ENCODE measurements around the gene CACNA2D1. TPM values are rescaled to one million over a fixed set of nuclear protein-coding genes. Genes with fewer than 3 reads are reported as not detected.

The CACNA2D1 gene
- total and polyA plus RNA-seq, 9 of the 15 experiments (the other 6 are each of a cell fraction or from before 2014, with no cell fraction given): 0.49 TPM; not detected in 8

DNA sequence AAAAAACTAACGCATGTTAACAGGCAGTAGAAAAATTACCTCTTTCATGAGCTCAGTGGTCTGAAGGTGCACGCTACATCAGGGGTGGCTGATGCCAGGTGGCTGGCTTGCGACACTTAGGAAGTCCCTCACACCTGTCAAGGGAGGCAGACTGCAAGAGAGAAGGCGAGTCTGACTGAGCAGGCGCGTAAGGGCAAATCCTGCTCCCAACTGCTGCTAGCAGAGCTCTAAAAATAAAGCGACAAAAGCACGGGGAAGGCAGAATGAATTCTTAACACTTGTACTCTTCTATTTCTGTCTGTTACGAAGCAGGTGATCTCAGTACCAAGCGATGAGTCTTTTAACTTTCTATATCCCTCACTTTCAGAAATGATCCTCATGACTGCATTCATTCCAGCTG, 33.1 kb downstream of the CACNA2D1 start:
- H3K79me2 ChIP-seq (ENCODE audit: control insufficient read depth, insufficient read depth, low read length): no peaks in the 10 kb centered on the region
- no peak overlapping the region for H2AFZ ChIP-seq (ENCODE audit: low read depth, low read length)
- no peaks in the 10 kb centered on the region for H3K27me3 ChIP-seq (ENCODE audit: control insufficient read depth in 2 of 2, insufficient read depth in 2 of 2, low read length in 2 of 2)
- no peaks in the 10 kb centered on the region for H3K9me1 ChIP-seq (ENCODE audit: control insufficient read depth, insufficient read depth, low read length)
- H3K9me3 ChIP-seq (replicated peaks; ENCODE audit: control insufficient read depth, insufficient read depth, low read depth, low read length): no peaks in the 10 kb centered on the region
- TF ChIP-seq CSDE1 (IDR thresholded peaks at IDR 0.05): no peak
- TF ChIP-seq ZNF263 (CRISPR knock-in tag; IDR thresholded peaks at IDR 0.05; ENCODE audit: borderline replicate concordance): no peak
- TF ChIP-seq MTA3 (IDR thresholded peaks at IDR 0.05; ENCODE audit: borderline replicate concordance): no peak
- no peak for TF ChIP-seq CREBBP (IDR thresholded peaks at IDR 0.05; ENCODE audit: low read depth, low read length)
- no peak for TF ChIP-seq MYNN (IDR thresholded peaks at IDR 0.05)
- TF ChIP-seq MYNN (CRISPR knock-in tag; IDR thresholded peaks at IDR 0.05): no peak
- no peaks in the 10 kb centered on the region for H4K20me1 ChIP-seq (replicated peaks; ENCODE audit: control insufficient read depth, insufficient read depth, low read length)
- no peak overlapping the region for H3K4me2 ChIP-seq (ENCODE audit: insufficient read depth, low read length)
- POLR2A ChIA-PET: no interaction called here
- no peak for FAIRE-seq
- no peak for DNase-seq (ENCODE audit: extremely low read depth in 1 of 4, low spot score in 3 of 4)
- ATAC-seq: no peak
- WGBS (ENCODE audit: insufficient coverage, low coverage, missing lambda C conversion rate): 2% methylated on average over 10 of the region's 10 CpGs
- BruUV-seq (replicated peaks): no TSS peak
- H3K4me1 ChIP-seq (replicated peaks in 1 of 2; ENCODE audit: control insufficient read depth in 2 of 2, insufficient read depth in 2 of 2, low read length in 2 of 2): no peaks in the 10 kb centered on the region
- H3K4me3 ChIP-seq: no peak overlapping the region
- in situ Hi-C loops (cut with MboI): no loop called here
- no peak overlapping the region for H3K27ac ChIP-seq (ENCODE audit: extremely low read depth, low read depth, low read length)
- CTCF ChIA-PET (ENCODE audit: low intra/inter-chr PET ratio): no interaction called here
- intact Hi-C loops (cut with micrococcal nuclease): no loop called here
- no peak overlapping the region for H3K9ac ChIP-seq (ENCODE audit: insufficient read depth in 1 of 2, low read depth in 2 of 2, low read length in 2 of 2)
- H3K36me3 ChIP-seq (ENCODE audit: control insufficient read depth, insufficient read depth, low read length): no peaks in the 10 kb centered on the region

GRCh38 chr7:82406937-82407336, 36.6 kb downstream of the CACNA2D1 start:
- FAIRE-seq (no peak), ATAC-seq (no peak), DNase-seq (ENCODE audit: extremely low read depth in 1 of 4, low spot score in 3 of 4) (no peak)
- intact Hi-C loops (cut with micrococcal nuclease) (no loop called here), in situ Hi-C loops (cut with MboI) (no loop called here)
- ChIA-PET POLR2A (no interaction called here), CTCF (ENCODE audit: low intra/inter-chr PET ratio) (no interaction called here)
- Histone ChIP-seq H3K9me3 (replicated peaks; ENCODE audit: control insufficient read depth, insufficient read depth, low read depth, low read length) (no peaks in the 10 kb centered on the region), H3K79me2 (ENCODE audit: control insufficient read depth, insufficient read depth, low read length) (no peaks in the 10 kb centered on the region), H4K20me1 (replicated peaks; ENCODE audit: control insufficient read depth, insufficient read depth, low read length) (no peaks in the 10 kb centered on the region), H3K27ac (ENCODE audit: extremely low read depth, low read depth, low read length) (no peak overlapping the region), H3K36me3 (ENCODE audit: control insufficient read depth, insufficient read depth, low read length) (no peaks in the 10 kb centered on the region), H3K9me1 (ENCODE audit: control insufficient read depth, insufficient read depth, low read length) (no peaks in the 10 kb centered on the region), H3K4me1 (replicated peaks in 1 of 2; ENCODE audit: control insufficient read depth in 2 of 2, insufficient read depth in 2 of 2, low read length in 2 of 2) (no peaks in the 10 kb centered on the region), H3K4me3 (no peak overlapping the region), H2AFZ (ENCODE audit: low read depth, low read length) (no peak overlapping the region), H3K9ac (ENCODE audit: insufficient read depth in 1 of 2, low read depth in 2 of 2, low read length in 2 of 2) (no peak overlapping the region), H3K4me2 (ENCODE audit: insufficient read depth, low read length) (no peak overlapping the region), H3K27me3 (ENCODE audit: control insufficient read depth in 2 of 2, insufficient read depth in 2 of 2, low read length in 2 of 2) (no peaks in the 10 kb centered on the region)
- BruUV-seq (replicated peaks): no TSS peak
- WGBS (ENCODE audit: insufficient coverage, low coverage, missing lambda C conversion rate): 15% methylated on average over 1 of the region's 1 CpG
- no peak for TF ChIP-seq BRD9 (IDR thresholded peaks at IDR 0.05; ENCODE audit: low read depth, partially characterized antibody)
- TF ChIP-seq HEY1 (CRISPR knock-in tag; IDR thresholded peaks at IDR 0.05; ENCODE audit: borderline replicate concordance): no peak
- TF ChIP-seq DIDO1 (tag; IDR thresholded peaks at IDR 0.05; ENCODE audit: low read depth): no peak
- TF ChIP-seq ZNF23 (CRISPR knock-in tag; IDR thresholded peaks at IDR 0.05): no peak
- no peak for TF ChIP-seq TAL1 (IDR thresholded peaks at IDR 0.05)
- no peak for TF ChIP-seq NR3C1 (CRISPR knock-in tag; IDR thresholded peaks at IDR 0.05)
- TF ChIP-seq, protein P1, sequence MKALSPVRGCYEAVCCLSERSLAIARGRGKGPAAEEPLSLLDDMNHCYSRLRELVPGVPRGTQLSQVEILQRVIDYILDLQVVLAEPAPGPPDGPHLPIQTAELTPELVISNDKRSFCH (CRISPR knock-in tag; IDR thresholded peaks at IDR 0.05): no peak
- TF ChIP-seq, protein P1 (tag; IDR thresholded peaks at IDR 0.05): no peak
- TF ChIP-seq RAD21 (CRISPR knock-in tag; conservative IDR thresholded peaks at IDR 0.05 in 1 of 2, IDR thresholded peaks at IDR 0.05 in 1 of 2): no peak
- no peak for TF ChIP-seq SPI1 (IDR thresholded peaks at IDR 0.05; ENCODE audit: borderline replicate concordance, low read depth, low read length)
- no peak for TF ChIP-seq CAMTA2 (CRISPR knock-in tag; conservative IDR thresholded peaks at IDR 0.05)

All from K562 (cell line).